Effector memory CD4-positive, alpha-beta T cell (primary cell): ENCODE measurements around the gene BLZF1.
"Not testable (repeated sequence)": the region's sequence is repeated elsewhere in the genome, so short reads cannot be mapped to it uniquely, and the experiment has no call there.

ENCODE experiments used
- DNase-seq, 3 donors: peaks; one replicate each; pipeline ENCODE4 v3.0.0-alpha.2; 2020
- H3K27ac ChIP-seq: 2 replicates; pipeline ENCODE4 v1.7.0; 2013; ENCODE audit warnings: mild to moderate bottlenecking, low read length, moderate library complexity; ENCODE audit not compliant: insufficient read depth, poor library complexity, severe bottlenecking
- H3K27me3 ChIP-seq: replicated peaks from 2 replicates; pipeline ENCODE4 v1.7.0; 2013; ENCODE audit warnings: mild to moderate bottlenecking, low read length; ENCODE audit not compliant: insufficient read depth, control insufficient read depth, poor library complexity, severe bottlenecking
- H3K36me3 ChIP-seq: 2 replicates; pipeline ENCODE4 v1.7.0; 2013; ENCODE audit warnings: mild to moderate bottlenecking, low read length, moderate library complexity; ENCODE audit not compliant: control insufficient read depth, insufficient read depth
- H3K4me1 ChIP-seq: 2 replicates; pipeline ENCODE4 v1.7.0; 2013; ENCODE audit warnings: low read length, mild to moderate bottlenecking; ENCODE audit not compliant: control insufficient read depth, insufficient read depth, poor library complexity, severe bottlenecking
- H3K4me3 ChIP-seq: 2 replicates; pipeline ENCODE4 v1.7.0; 2013; ENCODE audit warnings: low read length, low read depth, mild to moderate bottlenecking; ENCODE audit not compliant: insufficient read depth, poor library complexity, severe bottlenecking
- H3K9me3 ChIP-seq: 2 replicates; pipeline ENCODE4 v1.7.0; 2013; ENCODE audit warnings: mild to moderate bottlenecking, low read length, moderate library complexity; ENCODE audit not compliant: control insufficient read depth

Gene BLZF1

GRCh38 chr1:169334727-169335126, 33.3 kb upstream of the BLZF1 start:
- H3K4me1 ChIP-seq, H3K4me3 ChIP-seq, H3K9me3 ChIP-seq, H3K27ac ChIP-seq, DNase-seq, H3K36me3 ChIP-seq, H3K27me3 ChIP-seq: not testable (repeated sequence)

- not testable (repeated sequence) for DNase-seq, H3K27me3 ChIP-seq, H3K4me3 ChIP-seq, H3K36me3 ChIP-seq, H3K4me1 ChIP-seq, H3K27ac ChIP-seq, H3K9me3 ChIP-seq
Measured at GRCh38 chr1:169336947-169337715, 30.9 kb upstream of the BLZF1 start.

GRCh38 chr1:169338617-169339016, 29.4 kb upstream of the BLZF1 start:
- no peak for DNase-seq

GRCh38 chr1:169339773-169340172, 28.2 kb upstream of the BLZF1 start:
- DNase-seq: no peak
- Histone ChIP-seq H3K9me3 (no peaks in the 10 kb centered on the region), H3K36me3 (no peaks in the 10 kb centered on the region), H3K27ac (no peak overlapping the region), H3K4me1 (no peaks in the 10 kb centered on the region), H3K27me3 (no peaks in the 10 kb centered on the region), H3K4me3 (no peak overlapping the region)

More at GRCh38 chr1:169338617-169339016, 29.4 kb upstream of the BLZF1 start:
- Histone ChIP-seq H3K36me3 (no peaks in the 10 kb centered on the region), H3K27ac (no peak overlapping the region), H3K4me1 (no peaks in the 10 kb centered on the region), H3K27me3 (no peaks in the 10 kb centered on the region), H3K4me3 (no peak overlapping the region), H3K9me3 (no peaks in the 10 kb centered on the region)

- Histone ChIP-seq H3K27ac (no peak overlapping the region), H3K4me1 (no peaks in the 10 kb centered on the region), H3K9me3 (no peaks in the 10 kb centered on the region), H3K27me3 (no peaks in the 10 kb centered on the region), H3K4me3 (no peak overlapping the region), H3K36me3 (no peaks in the 10 kb centered on the region)
- no peak for DNase-seq
Measured at GRCh38 chr1:169340882-169341281, 27.1 kb upstream of the BLZF1 start.

- H3K9me3 ChIP-seq, H3K4me3 ChIP-seq, H3K4me1 ChIP-seq, H3K36me3 ChIP-seq, H3K27ac ChIP-seq, DNase-seq, H3K27me3 ChIP-seq: not testable (repeated sequence)
Measured at GRCh38 chr1:169342096-169342495, 25.9 kb upstream of the BLZF1 start.

- H3K27ac ChIP-seq: no peak overlapping the region
- DNase-seq: no peak
- no peaks in the 10 kb centered on the region for H3K4me1 ChIP-seq
- H3K36me3 ChIP-seq: no peaks in the 10 kb centered on the region
- H3K27me3 ChIP-seq: no peaks in the 10 kb centered on the region
- H3K4me3 ChIP-seq: no peak overlapping the region
- H3K9me3 ChIP-seq: no peaks in the 10 kb centered on the region
Measured at GRCh38 chr1:169345511-169345910, 22.5 kb upstream of the BLZF1 start.

GRCh38 chr1:169346036-169346589, 21.9 kb upstream of the BLZF1 start:
- no peaks in the 10 kb centered on the region for H3K27me3 ChIP-seq
- no peaks in the 10 kb centered on the region for H3K4me1 ChIP-seq
- H3K4me3 ChIP-seq: no peak overlapping the region
- no peaks in the 10 kb centered on the region for H3K36me3 ChIP-seq
- DNase-seq: no peak
- no peak overlapping the region for H3K27ac ChIP-seq
- H3K9me3 ChIP-seq: no peaks in the 10 kb centered on the region

GRCh38 chr1:169347688-169348382, 20.2 kb upstream of the BLZF1 start:
- H3K4me1 ChIP-seq: no peaks in the 10 kb centered on the region
- H3K27me3 ChIP-seq: no peaks in the 10 kb centered on the region
- no peak overlapping the region for H3K27ac ChIP-seq
- H3K36me3 ChIP-seq: no peaks in the 10 kb centered on the region
- H3K4me3 ChIP-seq: no peak overlapping the region
- H3K9me3 ChIP-seq: no peaks in the 10 kb centered on the region
- no peak for DNase-seq

- Histone ChIP-seq H3K9me3 (no peaks in the 10 kb centered on the region), H3K4me1 (no peaks in the 10 kb centered on the region), H3K4me3 (no peak overlapping the region), H3K27ac (no peak overlapping the region), H3K36me3 (no peaks in the 10 kb centered on the region), H3K27me3 (no peaks in the 10 kb centered on the region)
- DNase-seq: peak in 1 of 3 donors; percentile 14
Measured at GRCh38 chr1:169348383-169349036, 19.5 kb upstream of the BLZF1 start.
